ENCODE results near the gene CUX1.
"Not testable (repeated sequence)": the region's sequence is repeated elsewhere in the genome, so short reads cannot be mapped to it uniquely, and the experiment has no call there.

Gene CUX1

DNA sequence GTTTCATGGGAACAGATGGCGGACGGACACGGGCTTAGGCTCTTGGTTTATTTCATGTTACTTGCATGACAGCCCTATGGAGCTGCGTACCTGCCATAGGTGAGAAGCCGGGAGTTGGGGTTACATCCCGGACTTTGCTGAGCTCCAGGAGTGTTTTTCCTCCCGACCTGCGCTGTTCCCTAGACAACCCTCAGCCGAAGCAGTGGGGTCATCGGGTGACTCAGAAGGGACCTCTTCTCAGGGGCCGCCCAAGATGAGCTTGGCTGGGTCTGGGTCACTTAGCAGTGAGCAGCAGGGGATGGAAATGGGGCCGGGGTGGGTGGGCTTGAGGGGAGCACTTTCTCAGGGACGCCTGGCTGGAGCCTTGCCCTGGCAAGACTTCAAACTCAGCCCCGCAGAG, 11.9 kb downstream of the CUX1 start:
- H3K9ac ChIP-seq (ENCODE audit: low read length), result no peak overlapping the region
- no peaks in the 10 kb centered on the region for H3K36me3 ChIP-seq (replicated peaks; ENCODE audit: insufficient read depth, low read length)
- no peaks in the 10 kb centered on the region for H3K4me1 ChIP-seq (ENCODE audit: low read length)
- no peak overlapping the region for H3K4me2 ChIP-seq (ENCODE audit: low read depth, low read length)
- H4K20me1 ChIP-seq (ENCODE audit: insufficient read depth, low read length), result peaks cover 13% of the 10 kb centered on the region
- H3K79me2 ChIP-seq (ENCODE audit: low read length), result peaks cover 98% of the 10 kb centered on the region
- H3K4me3 ChIP-seq (ENCODE audit: low read length), result no peak overlapping the region
- no peaks in the 10 kb centered on the region for H3K9me2 ChIP-seq (replicated peaks; ENCODE audit: insufficient read depth, low read length)
- no peaks in the 10 kb centered on the region for H3K9me3 ChIP-seq (replicated peaks; ENCODE audit: insufficient read depth, low read length)
- DNase-seq, result no peak
- no peak overlapping the region for H2AFZ ChIP-seq (ENCODE audit: low read length)
- no peak overlapping the region for H3K27ac ChIP-seq (ENCODE audit: low read length)
- no peak for TF ChIP-seq EZH2 (optimal IDR thresholded peaks at IDR 0.05; ENCODE audit: low read depth, low read length)
- no peak for TF ChIP-seq EZH2phosphoT487 (IDR thresholded peaks at IDR 0.05; ENCODE audit: low read length)
- TF ChIP-seq, protein P1, sequence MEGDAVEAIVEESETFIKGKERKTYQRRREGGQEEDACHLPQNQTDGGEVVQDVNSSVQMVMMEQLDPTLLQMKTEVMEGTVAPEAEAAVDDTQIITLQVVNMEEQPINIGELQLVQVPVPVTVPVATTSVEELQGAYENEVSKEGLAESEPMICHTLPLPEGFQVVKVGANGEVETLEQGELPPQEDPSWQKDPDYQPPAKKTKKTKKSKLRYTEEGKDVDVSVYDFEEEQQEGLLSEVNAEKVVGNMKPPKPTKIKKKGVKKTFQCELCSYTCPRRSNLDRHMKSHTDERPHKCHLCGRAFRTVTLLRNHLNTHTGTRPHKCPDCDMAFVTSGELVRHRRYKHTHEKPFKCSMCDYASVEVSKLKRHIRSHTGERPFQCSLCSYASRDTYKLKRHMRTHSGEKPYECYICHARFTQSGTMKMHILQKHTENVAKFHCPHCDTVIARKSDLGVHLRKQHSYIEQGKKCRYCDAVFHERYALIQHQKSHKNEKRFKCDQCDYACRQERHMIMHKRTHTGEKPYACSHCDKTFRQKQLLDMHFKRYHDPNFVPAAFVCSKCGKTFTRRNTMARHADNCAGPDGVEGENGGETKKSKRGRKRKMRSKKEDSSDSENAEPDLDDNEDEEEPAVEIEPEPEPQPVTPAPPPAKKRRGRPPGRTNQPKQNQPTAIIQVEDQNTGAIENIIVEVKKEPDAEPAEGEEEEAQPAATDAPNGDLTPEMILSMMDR (IDR thresholded peaks at IDR 0.05; ENCODE audit: low read length), result no peak
- no peaks in the 10 kb centered on the region for H3F3A ChIP-seq (ENCODE audit: insufficient read depth, low read length)
- H3K27me3 ChIP-seq (replicated peaks; ENCODE audit: insufficient read depth, low read length), result no peaks in the 10 kb centered on the region

GRCh38 chr7:101829821-101830220, 12.4 kb downstream of the CUX1 start:
- no peaks in the 10 kb centered on the region for H3K27me3 ChIP-seq (replicated peaks; ENCODE audit: insufficient read depth, low read length)
- H3K4me3 ChIP-seq (ENCODE audit: low read length), result no peak overlapping the region
- no peaks in the 10 kb centered on the region for H3K9me2 ChIP-seq (replicated peaks; ENCODE audit: insufficient read depth, low read length)
- H3K27ac ChIP-seq (ENCODE audit: low read length), result no peak overlapping the region
- H3K36me3 ChIP-seq (replicated peaks; ENCODE audit: insufficient read depth, low read length), result no peaks in the 10 kb centered on the region
- peaks cover 97% of the 10 kb centered on the region for H3K79me2 ChIP-seq (ENCODE audit: low read length)
- no peak overlapping the region for H2AFZ ChIP-seq (ENCODE audit: low read length)
- DNase-seq, result no peak
- TF ChIP-seq EZH2 (optimal IDR thresholded peaks at IDR 0.05; ENCODE audit: low read depth, low read length), result no peak
- no peak for TF ChIP-seq EZH2phosphoT487 (IDR thresholded peaks at IDR 0.05; ENCODE audit: low read length)
- TF ChIP-seq, protein P1 (IDR thresholded peaks at IDR 0.05; ENCODE audit: low read length), result no peak
- H3K4me1 ChIP-seq (ENCODE audit: low read length), result no peaks in the 10 kb centered on the region
- H3K9me3 ChIP-seq (replicated peaks; ENCODE audit: insufficient read depth, low read length), result no peaks in the 10 kb centered on the region
- H3K9ac ChIP-seq (ENCODE audit: low read length), result no peak overlapping the region
- no peaks in the 10 kb centered on the region for H3F3A ChIP-seq (ENCODE audit: insufficient read depth, low read length)
- peaks cover 12% of the 10 kb centered on the region for H4K20me1 ChIP-seq (ENCODE audit: insufficient read depth, low read length)
- H3K4me2 ChIP-seq (ENCODE audit: low read depth, low read length), result no peak overlapping the region

- not testable (repeated sequence) for H4K20me1 ChIP-seq (ENCODE audit: insufficient read depth, low read length); H3K9ac ChIP-seq (ENCODE audit: low read length); H3F3A ChIP-seq (ENCODE audit: insufficient read depth, low read length); H3K4me1 ChIP-seq (ENCODE audit: low read length); H3K4me2 ChIP-seq (ENCODE audit: low read depth, low read length); H2AFZ ChIP-seq (ENCODE audit: low read length); H3K27me3 ChIP-seq (replicated peaks; ENCODE audit: insufficient read depth, low read length); DNase-seq; H3K27ac ChIP-seq (ENCODE audit: low read length); H3K4me3 ChIP-seq (ENCODE audit: low read length); H3K9me2 ChIP-seq (replicated peaks; ENCODE audit: insufficient read depth, low read length); H3K36me3 ChIP-seq (replicated peaks; ENCODE audit: insufficient read depth, low read length); H3K9me3 ChIP-seq (replicated peaks; ENCODE audit: insufficient read depth, low read length)
- peaks cover 97% of the 10 kb centered on the region for H3K79me2 ChIP-seq (ENCODE audit: low read length)
Measured at GRCh38 chr7:101831396-101831795, 14.0 kb downstream of the CUX1 start.

GRCh38 chr7:101832205-101832631, 14.8 kb downstream of the CUX1 start:
- no peak overlapping the region for H2AFZ ChIP-seq (ENCODE audit: low read length)
- no peaks in the 10 kb centered on the region for H3K36me3 ChIP-seq (replicated peaks; ENCODE audit: insufficient read depth, low read length)
- peaks cover 97% of the 10 kb centered on the region for H3K79me2 ChIP-seq (ENCODE audit: low read length)
- H4K20me1 ChIP-seq (ENCODE audit: insufficient read depth, low read length), result peaks cover 6% of the 10 kb centered on the region
- H3K9ac ChIP-seq (ENCODE audit: low read length), result no peak overlapping the region
- H3K27ac ChIP-seq (ENCODE audit: low read length), result no peak overlapping the region
- H3K4me1 ChIP-seq (ENCODE audit: low read length), result no peaks in the 10 kb centered on the region
- DNase-seq, result no peak
- TF ChIP-seq EZH2phosphoT487 (IDR thresholded peaks at IDR 0.05; ENCODE audit: low read length), result no peak
- no peak for TF ChIP-seq EZH2 (optimal IDR thresholded peaks at IDR 0.05; ENCODE audit: low read depth, low read length)
- TF ChIP-seq, protein P1 (IDR thresholded peaks at IDR 0.05; ENCODE audit: low read length), result no peak
- no peaks in the 10 kb centered on the region for H3F3A ChIP-seq (ENCODE audit: insufficient read depth, low read length)
- no peaks in the 10 kb centered on the region for H3K27me3 ChIP-seq (replicated peaks; ENCODE audit: insufficient read depth, low read length)
- H3K4me3 ChIP-seq (ENCODE audit: low read length), result no peak overlapping the region
- H3K9me2 ChIP-seq (replicated peaks; ENCODE audit: insufficient read depth, low read length), result no peaks in the 10 kb centered on the region
- no peaks in the 10 kb centered on the region for H3K9me3 ChIP-seq (replicated peaks; ENCODE audit: insufficient read depth, low read length)
- H3K4me2 ChIP-seq (ENCODE audit: low read depth, low read length), result no peak overlapping the region

Measured in MM.1S (cell line).